ENCODE results near the gene SEMA3F. TPM values are rescaled to one million over a fixed set of nuclear protein-coding genes. Genes with fewer than 3 reads are reported as not detected.

Gene SEMA3F
- total and polyA plus RNA-seq, 2 donors (not counting 3 experiments of a cell fraction or from before 2014, with no cell fraction given): 65.8 to 99.1 TPM

- H3K4me3 ChIP-seq (replicated peaks in 1 of 3; ENCODE audit: insufficient read depth in 1 of 3, low read depth in 1 of 3, low read length in 3 of 3): no peak overlapping the region
- peaks cover 59% of the 10 kb centered on the region for H3K79me2 ChIP-seq (ENCODE audit: control insufficient read depth, insufficient read depth, low read length)
- H3K9ac ChIP-seq (replicated peaks; ENCODE audit: extremely low read depth, insufficient read depth, low read length): no peak overlapping the region
- DNase-seq (ENCODE audit: low read depth, low spot score) (no peak), FAIRE-seq (no peak)
- H3K27ac ChIP-seq (ENCODE audit: insufficient read depth, low read depth, low read length): peak overlapping the region; percentile 45
- ChIA-PET POLR2A (interaction anchor here (0.8 to 2.6 kb wide), 2 partner anchors 8 to 79 kb away, joined by 4 to 10 read pairs; no protein-coding TSS in a partner anchor), CTCF (interaction anchor here (0.9 to 2.6 kb wide), 11 partner anchors 8 to 109 kb away, joined by 3 to 19 read pairs (median 4); no protein-coding TSS in a partner anchor)
- H2AFZ ChIP-seq (ENCODE audit: low read depth, low read length): no peak overlapping the region
- no peaks in the 10 kb centered on the region for H4K20me1 ChIP-seq (replicated peaks; ENCODE audit: control insufficient read depth, extremely low read depth, insufficient read depth, low read length)
- peaks cover 98% of the 10 kb centered on the region for H3K4me1 ChIP-seq (ENCODE audit: control insufficient read depth, extremely low read depth, insufficient read depth, low read length)
- no TSS peak for BruUV-seq (replicated peaks)
- H3K9me1 ChIP-seq (replicated peaks; ENCODE audit: control insufficient read depth, extremely low read depth, insufficient read depth, low read length): no peaks in the 10 kb centered on the region
- no peaks in the 10 kb centered on the region for H3K9me3 ChIP-seq (replicated peaks; ENCODE audit: control insufficient read depth, insufficient read depth, low read length)
- intact Hi-C loops (cut with micrococcal nuclease): no loop called here
- no peak for TF ChIP-seq EZH2 (IDR thresholded peaks at IDR 0.05; ENCODE audit: borderline replicate concordance, low read depth, low read length, severe bottlenecking)
- no peak for TF ChIP-seq POLR2AphosphoS5 (IDR thresholded peaks at IDR 0.05; ENCODE audit: insufficient read depth, low read depth, low read length)
- no peak for TF ChIP-seq MYC (IDR thresholded peaks at IDR 0.05; ENCODE audit: low read depth, low read length)
- TF ChIP-seq, protein P1, sequence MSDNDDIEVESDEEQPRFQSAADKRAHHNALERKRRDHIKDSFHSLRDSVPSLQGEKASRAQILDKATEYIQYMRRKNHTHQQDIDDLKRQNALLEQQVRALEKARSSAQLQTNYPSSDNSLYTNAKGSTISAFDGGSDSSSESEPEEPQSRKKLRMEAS (IDR thresholded peaks at IDR 0.05; ENCODE audit: insufficient read depth, insufficient read length): no peak
- no peak for TF ChIP-seq GATA2 (IDR thresholded peaks at IDR 0.05; ENCODE audit: insufficient read depth, insufficient read length, low read depth, low read length)
- TF ChIP-seq, protein P2, sequence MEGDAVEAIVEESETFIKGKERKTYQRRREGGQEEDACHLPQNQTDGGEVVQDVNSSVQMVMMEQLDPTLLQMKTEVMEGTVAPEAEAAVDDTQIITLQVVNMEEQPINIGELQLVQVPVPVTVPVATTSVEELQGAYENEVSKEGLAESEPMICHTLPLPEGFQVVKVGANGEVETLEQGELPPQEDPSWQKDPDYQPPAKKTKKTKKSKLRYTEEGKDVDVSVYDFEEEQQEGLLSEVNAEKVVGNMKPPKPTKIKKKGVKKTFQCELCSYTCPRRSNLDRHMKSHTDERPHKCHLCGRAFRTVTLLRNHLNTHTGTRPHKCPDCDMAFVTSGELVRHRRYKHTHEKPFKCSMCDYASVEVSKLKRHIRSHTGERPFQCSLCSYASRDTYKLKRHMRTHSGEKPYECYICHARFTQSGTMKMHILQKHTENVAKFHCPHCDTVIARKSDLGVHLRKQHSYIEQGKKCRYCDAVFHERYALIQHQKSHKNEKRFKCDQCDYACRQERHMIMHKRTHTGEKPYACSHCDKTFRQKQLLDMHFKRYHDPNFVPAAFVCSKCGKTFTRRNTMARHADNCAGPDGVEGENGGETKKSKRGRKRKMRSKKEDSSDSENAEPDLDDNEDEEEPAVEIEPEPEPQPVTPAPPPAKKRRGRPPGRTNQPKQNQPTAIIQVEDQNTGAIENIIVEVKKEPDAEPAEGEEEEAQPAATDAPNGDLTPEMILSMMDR (IDR thresholded peaks at IDR 0.05; ENCODE audit: extremely low read depth in 1 of 2, insufficient read depth in 1 of 2, low read depth in 1 of 2, low read length in 2 of 2): no peak
- no peak for TF ChIP-seq FOS (IDR thresholded peaks at IDR 0.05; ENCODE audit: borderline replicate concordance, insufficient read depth, low read length)
- no peak for TF ChIP-seq POLR2A (IDR thresholded peaks at IDR 0.05; ENCODE audit: low read depth, low read length)
- TF ChIP-seq JUN (IDR thresholded peaks at IDR 0.05; ENCODE audit: borderline replicate concordance, insufficient read depth, insufficient read length, low read depth): no peak
- dilution Hi-C loops (cut with MboI; ENCODE audit: extremely low pct_ligation_motif_present, low sequenced_read_pairs): no loop called here
- no peaks in the 10 kb centered on the region for H3K27me3 ChIP-seq (ENCODE audit: control insufficient read depth in 2 of 2, insufficient read depth in 2 of 2, low read length in 2 of 2)
- H3K36me3 ChIP-seq (ENCODE audit: control insufficient read depth in 2 of 2, extremely low read depth in 1 of 2, insufficient read depth in 2 of 2, low read length in 2 of 2): peaks cover 0 to 9% of the 10 kb centered on the region in 2 experiments
- no peak overlapping the region for H3K4me2 ChIP-seq (ENCODE audit: insufficient read depth, low read length)
Measured at GRCh38 chr3:50164481-50164880, 9.4 kb downstream of the SEMA3F start.

All from endothelial cell of umbilical vein (primary cell).